DND-41 (cell line): ENCODE measurements around the gene TRPC3.

ENCODE experiments used
- ATAC-seq: fragments of 200-7000 bp; cut with Tn5 transposase; 3 replicates; pipeline ENCODE4 v1.9.1; 2021; ENCODE audit warnings: low read depth; ENCODE audit not compliant: insufficient read depth
- DNase-seq: peaks from one replicate; pipeline ENCODE4 v3.0.0-alpha.2; 2020
- H2AFZ ChIP-seq: 2 replicates; pipeline ENCODE4 v1.6.0; 2012; ENCODE audit warnings: low read depth, low read length
- H3K27ac ChIP-seq: 2 replicates; pipeline ENCODE4 v1.5.1; 2012; ENCODE audit warnings: low read length, inconsistent platforms
- H3K27me3 ChIP-seq: fragments of 200-600 bp; sonication (generic); 2 replicates; pipeline ENCODE4 v1.6.0; 2012; ENCODE audit warnings: low read length, mild to moderate bottlenecking, inconsistent platforms; ENCODE audit not compliant: insufficient read depth, poor library complexity
- H3K36me3 ChIP-seq: 2 replicates; pipeline ENCODE4 v1.5.1; 2012; ENCODE audit warnings: low read length, inconsistent platforms; ENCODE audit not compliant: insufficient read depth
- H3K4me1 ChIP-seq: 2 replicates; pipeline ENCODE4 v1.5.1; 2012; ENCODE audit warnings: mild to moderate bottlenecking, low read length; ENCODE audit not compliant: insufficient read depth
- H3K4me2 ChIP-seq: 2 replicates; pipeline ENCODE4 v1.6.0; 2012; ENCODE audit warnings: mild to moderate bottlenecking, moderate library complexity, low read length, inconsistent platforms; ENCODE audit not compliant: insufficient read depth
- H3K4me3 ChIP-seq, 2 experiments: fragments of 200-600 bp in 1 of 2; shearing (Covaris generic) in 1 of 2; 2 replicates each; pipeline ENCODE4 v1.5.1; 2012 to 2016; ENCODE audit warnings: inconsistent platforms in 2 of 2, low read length in 2 of 2, mild to moderate bottlenecking in 2 of 2, low read depth in 1 of 2, moderate library complexity in 1 of 2
- H3K79me2 ChIP-seq: 2 replicates; pipeline ENCODE4 v1.6.0; 2012; ENCODE audit warnings: low read length, inconsistent platforms; ENCODE audit not compliant: insufficient read depth
- H3K9ac ChIP-seq: 2 replicates; pipeline ENCODE4 v1.6.0; 2012; ENCODE audit warnings: low read depth, mild to moderate bottlenecking, inconsistent platforms, low read length, moderate library complexity
- H3K9me3 ChIP-seq: 2 replicates; pipeline ENCODE4 v1.5.1; 2012; ENCODE audit warnings: low read length, moderate library complexity, mild to moderate bottlenecking, inconsistent platforms; ENCODE audit not compliant: insufficient read depth, severe bottlenecking
- H4K20me1 ChIP-seq: 2 replicates; pipeline ENCODE4 v1.6.0; 2012; ENCODE audit warnings: low read length; ENCODE audit not compliant: insufficient read depth
- EZH2 ChIP-seq: IDR thresholded peaks from 3 replicates; pipeline ENCODE4 v1.6.1; 2012; ENCODE audit warnings: borderline replicate concordance, low read depth, mild to moderate bottlenecking, moderate library complexity, low read length, inconsistent platforms; ENCODE audit not compliant: severe bottlenecking
- TF ChIP-seq, protein P1 (sequence below): IDR thresholded peaks from 2 replicates; pipeline ENCODE4 v1.5.1; 2012; ENCODE audit warnings: borderline replicate concordance, low read length, moderate library complexity, mild to moderate bottlenecking; ENCODE audit not compliant: poor library complexity, severe bottlenecking; ENCODE audit errors: extremely low read depth

The TRPC3 gene

DNA sequence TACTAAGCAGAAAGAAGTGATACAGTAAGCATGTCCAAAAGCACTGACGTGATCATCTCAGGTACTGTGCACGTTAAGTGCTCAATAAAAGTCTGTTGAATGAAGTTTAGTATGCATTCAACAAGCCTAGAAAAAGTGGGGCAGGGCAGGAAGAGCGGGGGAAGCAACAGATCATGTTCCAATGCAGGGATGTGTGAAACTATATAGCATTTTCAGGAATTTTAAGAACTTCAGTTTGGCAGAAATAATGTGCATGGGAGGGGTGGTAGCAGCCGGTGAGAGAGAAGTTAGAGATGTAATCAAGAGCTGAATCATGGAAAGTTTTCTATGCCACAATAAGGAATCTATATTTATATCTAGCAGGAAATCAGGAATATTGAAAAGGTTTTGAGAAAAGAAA is 109.0 kb downstream of the TRPC3 start:
- no peak overlapping the region for H3K4me2 ChIP-seq

DNA sequence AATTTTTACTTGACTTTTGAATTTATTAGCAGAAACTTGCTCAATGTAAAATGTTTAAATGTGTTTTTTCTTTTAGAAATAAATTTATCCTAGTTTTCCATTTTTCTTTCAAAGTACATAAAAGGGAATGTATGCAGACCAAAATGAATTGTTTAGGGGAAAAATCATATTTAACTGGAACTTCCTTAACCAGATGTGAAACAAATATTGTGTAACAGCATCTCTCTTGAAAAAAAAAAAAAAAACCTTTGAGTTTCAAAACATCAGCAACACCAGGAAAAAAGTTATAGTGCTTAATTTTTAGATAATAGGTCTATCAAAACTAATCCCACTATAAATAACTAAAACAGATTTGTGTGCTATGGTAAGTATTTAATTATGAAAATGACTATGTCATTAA is 113.7 kb downstream of the TRPC3 start:
- ATAC-seq, result no peak
- Histone ChIP-seq H4K20me1 (no peaks in the 10 kb centered on the region), H3K27me3 (no peaks in the 10 kb centered on the region), H3K79me2 (no peaks in the 10 kb centered on the region), H2AFZ (no peak overlapping the region), H3K9ac (no peak overlapping the region), H3K4me2 (no peak overlapping the region), H3K4me3 (no peak overlapping the region), H3K36me3 (peaks cover 9% of the 10 kb centered on the region; the same call in 1 of the 2 replicates), H3K27ac (no peak overlapping the region), H3K9me3 (no peaks in the 10 kb centered on the region), H3K4me1 (no peaks in the 10 kb centered on the region)
- DNase-seq, result no peak
- no peak for TF ChIP-seq EZH2
- TF ChIP-seq, protein P1, sequence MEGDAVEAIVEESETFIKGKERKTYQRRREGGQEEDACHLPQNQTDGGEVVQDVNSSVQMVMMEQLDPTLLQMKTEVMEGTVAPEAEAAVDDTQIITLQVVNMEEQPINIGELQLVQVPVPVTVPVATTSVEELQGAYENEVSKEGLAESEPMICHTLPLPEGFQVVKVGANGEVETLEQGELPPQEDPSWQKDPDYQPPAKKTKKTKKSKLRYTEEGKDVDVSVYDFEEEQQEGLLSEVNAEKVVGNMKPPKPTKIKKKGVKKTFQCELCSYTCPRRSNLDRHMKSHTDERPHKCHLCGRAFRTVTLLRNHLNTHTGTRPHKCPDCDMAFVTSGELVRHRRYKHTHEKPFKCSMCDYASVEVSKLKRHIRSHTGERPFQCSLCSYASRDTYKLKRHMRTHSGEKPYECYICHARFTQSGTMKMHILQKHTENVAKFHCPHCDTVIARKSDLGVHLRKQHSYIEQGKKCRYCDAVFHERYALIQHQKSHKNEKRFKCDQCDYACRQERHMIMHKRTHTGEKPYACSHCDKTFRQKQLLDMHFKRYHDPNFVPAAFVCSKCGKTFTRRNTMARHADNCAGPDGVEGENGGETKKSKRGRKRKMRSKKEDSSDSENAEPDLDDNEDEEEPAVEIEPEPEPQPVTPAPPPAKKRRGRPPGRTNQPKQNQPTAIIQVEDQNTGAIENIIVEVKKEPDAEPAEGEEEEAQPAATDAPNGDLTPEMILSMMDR, result no peak

More for the DNA sequence above, 109.0 kb downstream of the TRPC3 start:
- H3K27ac ChIP-seq, result no peak overlapping the region
- no peak overlapping the region for H3K9ac ChIP-seq
- no peaks in the 10 kb centered on the region for H4K20me1 ChIP-seq
- DNase-seq (no peak), ATAC-seq (no peak)
- H3K27me3 ChIP-seq, result no peaks in the 10 kb centered on the region
- H2AFZ ChIP-seq, result no peak overlapping the region
- no peaks in the 10 kb centered on the region for H3K79me2 ChIP-seq
- no peak overlapping the region for H3K4me3 ChIP-seq
- no peaks in the 10 kb centered on the region for H3K9me3 ChIP-seq
- no peak for TF ChIP-seq EZH2
- TF ChIP-seq, protein P1, result no peak
- H3K4me1 ChIP-seq, result no peaks in the 10 kb centered on the region
- H3K36me3 ChIP-seq, result peaks cover 14% of the 10 kb centered on the region; the same call in 1 of the 2 replicates

DNA sequence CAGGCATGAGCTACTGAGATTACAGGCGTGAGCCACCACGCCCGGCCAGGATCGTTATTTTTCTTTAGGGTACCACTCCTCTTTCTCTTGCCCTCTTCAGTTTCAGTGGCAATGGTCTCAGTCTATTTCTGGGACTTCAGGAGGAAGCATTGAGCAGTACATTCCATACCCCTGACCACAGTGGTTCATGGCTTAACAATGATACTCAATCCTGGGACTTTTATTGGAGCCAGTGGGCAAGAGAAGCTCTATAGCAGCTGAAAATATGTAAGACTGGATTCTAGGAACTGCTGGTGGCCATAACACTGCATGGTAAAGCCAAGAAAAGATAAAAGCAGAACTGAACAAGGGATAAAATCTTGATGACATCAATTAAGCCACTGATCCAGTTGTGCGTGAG is 122.3 kb downstream of the TRPC3 start:
- H2AFZ ChIP-seq, result no peak overlapping the region
- no peak overlapping the region for H3K9ac ChIP-seq
- no peak overlapping the region for H3K4me3 ChIP-seq
- H3K27ac ChIP-seq, result no peak overlapping the region
- DNase-seq, result no peak
- no peak overlapping the region for H3K4me2 ChIP-seq
- H3K27me3 ChIP-seq, result no peaks in the 10 kb centered on the region
- no peak for TF ChIP-seq EZH2
- TF ChIP-seq, protein P1, result no peak
- peaks cover 10% of the 10 kb centered on the region; the same call in 1 of the 2 replicates for H3K36me3 ChIP-seq
- H3K9me3 ChIP-seq, result no peaks in the 10 kb centered on the region
- H3K4me1 ChIP-seq, result peaks cover under 1% of the 10 kb centered on the region
- no peaks in the 10 kb centered on the region for H4K20me1 ChIP-seq
- no peaks in the 10 kb centered on the region for H3K79me2 ChIP-seq
- ATAC-seq, result no peak
